Stimulated activated CD4-positive, alpha-beta T cell treated with anti-CD3 and anti-CD28 coated beads, Interleukin-15, amount 100 ng/mL, for 1 hour (primary cell): Measurements from ENCODE around the gene APLN.

ENCODE experiments used
- DNase-seq, 2 donors: peaks; one replicate each; pipeline ENCODE4 v3.0.0-alpha.2; 2020; ENCODE audit warnings: low read depth in 1 of 2, low spot score in 1 of 2

Gene APLN

GRCh38 chrX:129654652-129655546 lies at the start of gene APLN:
Gene APLN (minus strand): TSS chrX:129654956. CDS start chrX:129654630, 326 bp downstream.
- DNase-seq, result no peak

GRCh38 chrX:129704491-129704890 lies 49.7 kb upstream of the APLN start:
- DNase-seq, result no peak

- DNase-seq, result no peak
These were observed 46.9 kb upstream of the APLN start for GRCh38 chrX:129701624-129702069.

GRCh38 chrX:129700536-129700935 lies 45.8 kb upstream of the APLN start:
- no peak for DNase-seq

- DNase-seq, result no peak
These were observed 43.4 kb upstream of the APLN start for GRCh38 chrX:129698150-129698549.

- no peak for DNase-seq
These were observed 42.6 kb upstream of the APLN start for GRCh38 chrX:129697204-129697829.

- DNase-seq, result no peak
These were observed 41.9 kb upstream of the APLN start for GRCh38 chrX:129696463-129697155.

- no peak for DNase-seq
These were observed 41.2 kb upstream of the APLN start for GRCh38 chrX:129695937-129696336.

- DNase-seq, result no peak
These were observed 40.8 kb upstream of the APLN start for GRCh38 chrX:129695535-129695934.

GRCh38 chrX:129694805-129695204 lies 40.0 kb upstream of the APLN start:
- no peak for DNase-seq

- DNase-seq, result no peak
These were observed 38.6 kb upstream of the APLN start for GRCh38 chrX:129693354-129693753.

- no peak for DNase-seq
These were observed 35.7 kb upstream of the APLN start for GRCh38 chrX:129690435-129690834.

GRCh38 chrX:129689796-129690195 lies 35.0 kb upstream of the APLN start:
- DNase-seq, result no peak

- no peak for DNase-seq
These were observed 33.3 kb upstream of the APLN start for GRCh38 chrX:129688097-129688496.

GRCh38 chrX:129686422-129686948 lies 31.7 kb upstream of the APLN start:
- no peak for DNase-seq

GRCh38 chrX:129682979-129683378 lies 28.2 kb upstream of the APLN start:
- DNase-seq, result no peak

GRCh38 chrX:129679901-129680300 lies 25.1 kb upstream of the APLN start:
- no peak for DNase-seq

GRCh38 chrX:129678614-129679195 lies 23.9 kb upstream of the APLN start:
- DNase-seq, result no peak

GRCh38 chrX:129667412-129667811 lies 12.7 kb upstream of the APLN start:
- no peak for DNase-seq

- no peak for DNase-seq
These were observed 11.3 kb upstream of the APLN start for GRCh38 chrX:129665916-129666644.

- DNase-seq, result no peak
These were observed 8.4 kb upstream of the APLN start for GRCh38 chrX:129663171-129663570.
